OCI-LY3 (cell line): Measurements from ENCODE around the gene SCAMP3.
"Not testable (repeated sequence)": the region's sequence is repeated elsewhere in the genome, so short reads cannot be mapped to it uniquely, and the experiment has no call there.

Source experiments
- H2AFZ ChIP-seq: fragments of 200-600, 300-600 bp; shearing (Covaris generic); 2 replicates; pipeline ENCODE4 v1.6.0; 2014; ENCODE audit warnings: antibody characterized with exemption, low read depth, low read length
- H3K27ac ChIP-seq: fragments of 200-600, 300-600 bp; sonication (generic); 2 replicates; pipeline ENCODE4 v1.5.1; 2014; ENCODE audit warnings: mild to moderate bottlenecking, low read length, moderate library complexity, mixed read lengths
- H3K27me3 ChIP-seq: fragments of 200-600, 300-600 bp; sonication (generic); 2 replicates; pipeline ENCODE4 v1.6.1; 2014; ENCODE audit warnings: low read depth, low read length, mixed read lengths
- H3K36me3 ChIP-seq: fragments of 200-600, 300-600 bp; sonication (generic); replicated peaks from 2 replicates; pipeline ENCODE3; 2014; ENCODE audit warnings: low read depth, low read length, mixed read lengths
- H3K4me1 ChIP-seq: fragments of 300-600, 200-600 bp; sonication (generic); 2 replicates; pipeline ENCODE4 v1.6.1; 2014; ENCODE audit warnings: low read length, mixed read lengths
- H3K4me2 ChIP-seq: fragments of 200-600, 300-600 bp; sonication (generic); 2 replicates; pipeline ENCODE4 v1.6.1; 2014; ENCODE audit warnings: low read length, mixed read lengths
- H3K4me3 ChIP-seq: fragments of 300-600, 200-600 bp; sonication (generic); 2 replicates; pipeline ENCODE4 v1.5.1; 2014; ENCODE audit warnings: antibody characterized with exemption, mild to moderate bottlenecking, low read length, moderate library complexity
- H3K79me2 ChIP-seq: fragments of 300-600, 200-600 bp; shearing (Covaris generic); 2 replicates; pipeline ENCODE4 v1.6.1; 2014; ENCODE audit warnings: mild to moderate bottlenecking, low read length, mixed read lengths
- H3K9ac ChIP-seq: fragments of 300-600, 200-600 bp; shearing (Covaris generic); 2 replicates; pipeline ENCODE4 v1.6.0; 2014; ENCODE audit warnings: mild to moderate bottlenecking, low read length, moderate library complexity
- H3K9me3 ChIP-seq: fragments of 200-600, 300-600 bp; shearing (Covaris generic); 2 replicates; pipeline ENCODE4 v1.6.1; 2014; ENCODE audit warnings: low read length, mixed read lengths; ENCODE audit not compliant: insufficient read depth
- H4K20me1 ChIP-seq: fragments of 200-600, 300-600 bp; sonication (generic); 2 replicates; pipeline ENCODE4 v1.6.1; 2016; ENCODE audit warnings: low read length, mixed read lengths; ENCODE audit not compliant: insufficient read depth
- EZH2phosphoT487 ChIP-seq: fragments of 200-600 bp; shearing (Covaris generic); IDR thresholded peaks from 2 replicates; pipeline ENCODE4 v1.6.1; 2018; ENCODE audit warnings: antibody characterized with exemption, mixed run types, low read depth
- TF ChIP-seq, protein P1 (sequence below): fragments of 200-600, 300-600 bp; sonication (generic); IDR thresholded peaks from 2 replicates; pipeline ENCODE4 v1.5.1; 2014; ENCODE audit warnings: antibody characterized with exemption, low read length, low read depth

The SCAMP3 gene

DNA sequence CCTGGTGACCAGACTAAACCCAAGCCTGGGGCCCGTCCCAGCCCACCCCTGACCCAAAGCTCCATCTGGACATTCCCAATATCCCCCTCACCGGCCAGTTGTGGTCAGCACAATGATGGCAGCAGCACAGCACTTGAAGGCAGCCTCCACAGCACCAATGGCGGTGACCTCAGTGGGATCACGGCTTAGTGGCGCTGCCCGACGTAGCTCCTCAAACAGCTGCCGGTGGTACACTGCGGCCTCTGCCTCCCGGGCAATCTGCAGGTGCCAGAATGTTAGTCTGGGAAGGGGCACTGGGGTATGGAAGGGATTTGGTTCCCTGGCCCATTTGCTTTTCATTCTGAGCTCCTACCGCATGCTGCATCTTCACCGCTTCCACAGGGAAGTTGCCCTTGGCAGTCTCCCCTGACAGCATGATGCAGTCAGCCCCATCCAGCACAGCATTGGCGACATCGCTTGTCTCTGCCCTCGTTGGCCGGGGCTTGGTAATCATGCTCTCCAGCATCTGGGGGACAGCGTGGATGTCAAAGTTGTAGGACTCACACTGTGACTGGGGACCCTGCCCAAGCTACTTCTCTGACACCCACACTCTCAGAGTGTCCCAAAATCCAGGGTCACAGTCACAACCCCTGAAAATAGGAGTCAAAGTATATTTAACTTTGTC lies 31.1 kb upstream of the SCAMP3 start:
- H3K36me3 ChIP-seq: no peaks in the 10 kb centered on the region
- no peak overlapping the region for H3K27ac ChIP-seq
- no peaks in the 10 kb centered on the region for H3K9me3 ChIP-seq
- no peak overlapping the region for H2AFZ ChIP-seq
- no peak overlapping the region for H3K9ac ChIP-seq
- H3K4me2 ChIP-seq: no peak overlapping the region
- TF ChIP-seq EZH2phosphoT487: no peak
- H3K4me3 ChIP-seq: no peak overlapping the region
- no peaks in the 10 kb centered on the region for H3K79me2 ChIP-seq
- H3K27me3 ChIP-seq: no peaks in the 10 kb centered on the region
- peaks cover 8% of the 10 kb centered on the region for H3K4me1 ChIP-seq
- H4K20me1 ChIP-seq: no peaks in the 10 kb centered on the region

DNA sequence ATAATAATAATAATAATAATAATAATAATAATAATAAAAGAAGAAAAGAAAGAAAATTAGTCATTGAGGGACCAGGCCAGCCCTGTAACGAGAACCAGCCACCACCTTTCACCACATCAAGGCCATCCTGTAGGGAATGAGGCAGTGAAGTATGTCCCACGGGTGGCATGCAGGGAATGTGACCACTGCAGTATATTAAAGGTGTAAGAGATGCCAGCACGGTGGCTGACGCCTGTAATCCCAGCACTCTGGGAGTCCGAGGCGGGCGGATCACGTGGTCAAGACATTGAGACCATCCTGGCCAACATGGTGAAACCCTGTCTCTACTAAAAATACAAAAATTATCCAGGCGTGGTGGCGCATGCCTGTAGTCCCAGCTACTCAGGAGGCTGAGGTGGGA lies 28.8 kb upstream of the SCAMP3 start:
- not testable (repeated sequence) for H4K20me1 ChIP-seq, H3K4me1 ChIP-seq, H3K27ac ChIP-seq, H3K27me3 ChIP-seq, H3K36me3 ChIP-seq, H2AFZ ChIP-seq, H3K9me3 ChIP-seq, H3K4me2 ChIP-seq, H3K4me3 ChIP-seq, H3K9ac ChIP-seq, H3K79me2 ChIP-seq

DNA sequence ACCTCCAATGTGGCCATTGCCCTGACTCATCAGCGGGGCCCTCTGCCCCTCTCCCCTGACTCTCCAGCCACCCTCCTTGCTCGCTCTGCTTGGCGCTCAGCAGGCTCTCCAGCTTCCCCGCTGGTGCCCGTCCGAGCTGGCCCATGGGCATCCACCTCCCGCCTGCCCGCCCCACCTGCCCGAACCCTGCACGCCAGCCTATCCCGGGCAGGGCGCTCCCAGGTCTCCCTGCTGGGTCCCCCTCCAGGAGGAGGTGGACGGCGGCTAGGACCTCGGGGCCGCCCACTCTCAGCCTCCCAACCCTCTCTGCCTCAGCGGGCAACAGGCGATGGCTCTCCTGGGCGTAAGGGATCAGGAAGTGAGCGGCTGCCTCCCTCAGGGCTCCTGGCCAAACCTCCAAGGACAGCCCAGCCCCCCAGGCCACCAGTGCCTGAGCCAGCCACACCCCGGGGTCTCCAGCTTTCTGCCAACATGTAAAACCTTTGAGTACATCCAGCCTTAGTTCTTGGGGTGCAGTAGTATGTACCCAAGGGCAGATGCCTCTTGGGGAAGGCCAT lies 25.9 kb upstream of the SCAMP3 start:
- Histone ChIP-seq H3K9ac (no peak overlapping the region), H2AFZ (no peak overlapping the region), H4K20me1 (no peaks in the 10 kb centered on the region), H3K9me3 (no peaks in the 10 kb centered on the region), H3K4me2 (no peak overlapping the region), H3K27ac (no peak overlapping the region), H3K4me1 (no peaks in the 10 kb centered on the region), H3K36me3 (peaks cover 10% of the 10 kb centered on the region), H3K4me3 (no peak overlapping the region), H3K27me3 (no peaks in the 10 kb centered on the region), H3K79me2 (no peaks in the 10 kb centered on the region)
- TF ChIP-seq, protein P1, sequence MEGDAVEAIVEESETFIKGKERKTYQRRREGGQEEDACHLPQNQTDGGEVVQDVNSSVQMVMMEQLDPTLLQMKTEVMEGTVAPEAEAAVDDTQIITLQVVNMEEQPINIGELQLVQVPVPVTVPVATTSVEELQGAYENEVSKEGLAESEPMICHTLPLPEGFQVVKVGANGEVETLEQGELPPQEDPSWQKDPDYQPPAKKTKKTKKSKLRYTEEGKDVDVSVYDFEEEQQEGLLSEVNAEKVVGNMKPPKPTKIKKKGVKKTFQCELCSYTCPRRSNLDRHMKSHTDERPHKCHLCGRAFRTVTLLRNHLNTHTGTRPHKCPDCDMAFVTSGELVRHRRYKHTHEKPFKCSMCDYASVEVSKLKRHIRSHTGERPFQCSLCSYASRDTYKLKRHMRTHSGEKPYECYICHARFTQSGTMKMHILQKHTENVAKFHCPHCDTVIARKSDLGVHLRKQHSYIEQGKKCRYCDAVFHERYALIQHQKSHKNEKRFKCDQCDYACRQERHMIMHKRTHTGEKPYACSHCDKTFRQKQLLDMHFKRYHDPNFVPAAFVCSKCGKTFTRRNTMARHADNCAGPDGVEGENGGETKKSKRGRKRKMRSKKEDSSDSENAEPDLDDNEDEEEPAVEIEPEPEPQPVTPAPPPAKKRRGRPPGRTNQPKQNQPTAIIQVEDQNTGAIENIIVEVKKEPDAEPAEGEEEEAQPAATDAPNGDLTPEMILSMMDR: no peak
- TF ChIP-seq EZH2phosphoT487: no peak

- TF ChIP-seq, protein P1: no peak
- no peak for TF ChIP-seq EZH2phosphoT487
Measured at GRCh38 chr1:155286544-155286943, 24.4 kb upstream of the SCAMP3 start.

GRCh38 chr1:155285631-155286044 lies 23.5 kb upstream of the SCAMP3 start:
- no peak overlapping the region for H3K9ac ChIP-seq
- H4K20me1 ChIP-seq: no peaks in the 10 kb centered on the region
- no peak overlapping the region for H3K27ac ChIP-seq
- no peaks in the 10 kb centered on the region for H3K27me3 ChIP-seq
- H3K36me3 ChIP-seq: peaks cover 16% of the 10 kb centered on the region
- no peak overlapping the region for H3K4me3 ChIP-seq
- H2AFZ ChIP-seq: no peak overlapping the region
- H3K79me2 ChIP-seq: no peaks in the 10 kb centered on the region
- no peaks in the 10 kb centered on the region for H3K9me3 ChIP-seq
- H3K4me2 ChIP-seq: no peak overlapping the region
- TF ChIP-seq, protein P1: no peak
- TF ChIP-seq EZH2phosphoT487: no peak
- H3K4me1 ChIP-seq: no peaks in the 10 kb centered on the region

More at GRCh38 chr1:155286544-155286943, 24.4 kb upstream of the SCAMP3 start:
- H3K79me2 ChIP-seq: no peaks in the 10 kb centered on the region
- H3K27me3 ChIP-seq: no peaks in the 10 kb centered on the region
- no peaks in the 10 kb centered on the region for H4K20me1 ChIP-seq
- H3K36me3 ChIP-seq: peaks cover 16% of the 10 kb centered on the region
- H3K4me1 ChIP-seq: no peaks in the 10 kb centered on the region
- H3K4me2 ChIP-seq: no peak overlapping the region
- no peak overlapping the region for H3K27ac ChIP-seq
- H3K9me3 ChIP-seq: no peaks in the 10 kb centered on the region
- no peak overlapping the region for H3K4me3 ChIP-seq
- no peak overlapping the region for H2AFZ ChIP-seq
- H3K9ac ChIP-seq: no peak overlapping the region
